Transverse colon (tissue), 4 donors: ENCODE results near the gene ZNF444. TPM values are rescaled to one million over a fixed set of nuclear protein-coding genes. Genes with fewer than 3 reads are reported as not detected.

Source experiments
- DNase-seq: peaks from one replicate; pipeline ENCODE4 v3.0.0-alpha.2; 2019
- H3K27ac ChIP-seq, 4 donors: fragments of 200-600 bp; sonication (generic); 2 replicates each; pipeline ENCODE4 v1.5.1; 2016 to 2018; ENCODE audit warnings: inconsistent platforms in 4 of 4
- H3K27me3 ChIP-seq: fragments of 200-600 bp; sonication (generic); 2 replicates; pipeline ENCODE4 v1.5.1; 2017; ENCODE audit warnings: inconsistent platforms
- H3K36me3 ChIP-seq, 4 donors: fragments of 200-600 bp; sonication (generic); 2 replicates each; pipeline ENCODE4 v1.5.1; 2017 to 2019; ENCODE audit warnings: inconsistent platforms in 4 of 4
- H3K4me1 ChIP-seq, 4 donors: fragments of 200-600 bp; sonication (generic); 2 replicates each; pipeline ENCODE4 v1.5.1; 2017 to 2020; ENCODE audit warnings: inconsistent platforms in 4 of 4
- H3K4me3 ChIP-seq, 4 donors: fragments of 200-600 bp; sonication (generic); 1 replicate in 1 of 4; 2 replicates in 3 of 4; pipeline versions ENCODE4 v1.5.1 to v1.6.1; 2017 to 2019; ENCODE audit warnings: inconsistent platforms in 4 of 4
- H3K9me3 ChIP-seq, 2 donors: fragments of 200-600 bp; sonication (generic); 2 replicates each; pipeline ENCODE4 v1.5.1; 2017 to 2019; ENCODE audit warnings: inconsistent platforms in 2 of 2
- CTCF ChIP-seq, 5 experiments: fragments of 200-600 bp in 3 of 5; fragments of 450-650 bp in 2 of 5; sonication (generic) in 3 of 5; IDR thresholded peaks; 1 replicate in 2 of 5; 2 replicates in 3 of 5; pipeline ENCODE4 v1.5.1; 2016 to 2017; ENCODE audit warnings: antibody characterized with exemption in 5 of 5, inconsistent platforms in 3 of 5, mild to moderate bottlenecking in 2 of 5, moderate library complexity in 1 of 5
- EP300 ChIP-seq: sonication (generic); formaldehyde crosslinking; IDR thresholded peaks from one replicate; pipeline ENCODE4 v1.6.1; 2017; ENCODE audit warnings: antibody characterized with exemption, low read depth
- POLR2A ChIP-seq: fragments of 450-650 bp; IDR thresholded peaks from one replicate; pipeline ENCODE4 v1.6.1; 2016; ENCODE audit warnings: antibody characterized with exemption, mild to moderate bottlenecking, moderate library complexity
- POLR2AphosphoS5 ChIP-seq, 3 donors: sonication (generic); formaldehyde crosslinking; IDR thresholded peaks; one replicate each; pipeline ENCODE4 v1.6.1; 2016; ENCODE audit warnings: antibody characterized with exemption in 3 of 3
- WGBS, 2 donors: methylation state at CpG; one replicate each; pipeline ENCODE4 v1.1.5; 2018; ENCODE audit warnings: low coverage in 1 of 2; 5-methylcytosine and 5-hydroxymethylcytosine counted together
- in situ Hi-C, 4 donors: fragments of 200-750 bp; cut with MboI; loops; one replicate each; pipeline versions ENCODE4 v1.15.0 to v1.15.1; 2017; ENCODE audit warnings: low sequenced_read_pairs in 3 of 4, low pct_ligation_motif_present in 1 of 4, low pct_unique_long_range_greater_than_20kb in 1 of 4
- intact Hi-C: fragments of 100-400 bp; cut with DNase I; formaldehyde crosslinking; loops from one replicate; pipeline ENCODE4 v1.15.1; 2023; ENCODE audit warnings: low total_unique reads
- total RNA-seq, 4 donors: library from RNA; depleted of rRNA; stranded (reverse); fragments of >200 nt; gene quantifications; one replicate each; pipeline ENCODE4 v1.1.0, GENCODE V29; 2016

The ZNF444 gene
- total RNA-seq, 4 donors from 2014 or later: 20.7 to 148 (median 39.2) TPM

- no peak overlapping the region for H3K4me3 ChIP-seq
- H3K27me3 ChIP-seq: no peaks in the 10 kb centered on the region
- WGBS, 2 donors: 69% methylated on average over 20 of the region's 20 CpGs; no CpG with 5 or more reads in 1 of the 2 donors
- H3K36me3 ChIP-seq: no peaks in the 10 kb centered on the region
- peak overlapping the region in 3 of 4 donors; percentile 81 to 84 (median 82) for H3K27ac ChIP-seq
- DNase-seq: no peak
- H3K4me1 ChIP-seq: peaks cover 61 to 86% (median 66%) of the 10 kb centered on the region in 4 donors
- H3K9me3 ChIP-seq: no peaks in the 10 kb centered on the region
- intact Hi-C loops (no loop called here), in situ Hi-C loops (no loop called here)
- no peak for TF ChIP-seq POLR2A
- TF ChIP-seq EP300: no peak
- no peak for TF ChIP-seq CTCF (IDR thresholded peaks at IDR 0.05)
- no peak for TF ChIP-seq POLR2AphosphoS5 (IDR thresholded peaks at IDR 0.05)
Observed at GRCh38 chr19:56113074-56113632, 27.9 kb upstream of the ZNF444 start.

- intact Hi-C loops (no loop called here), in situ Hi-C loops (no loop called here)
- WGBS, 2 donors: 78 to 90% methylated on average over 2 to 19 of the region's 19 CpGs
- Histone ChIP-seq H3K9me3 (no peaks in the 10 kb centered on the region), H3K4me3 (no peak overlapping the region), H3K4me1 (peaks cover 62 to 86% (median 67%) of the 10 kb centered on the region in 4 donors), H3K27me3 (no peaks in the 10 kb centered on the region), H3K36me3 (no peaks in the 10 kb centered on the region), H3K27ac (no peak overlapping the region)
- no peak for TF ChIP-seq CTCF (IDR thresholded peaks at IDR 0.05)
- no peak for TF ChIP-seq EP300
- TF ChIP-seq POLR2AphosphoS5 (IDR thresholded peaks at IDR 0.05): no peak
- TF ChIP-seq POLR2A: no peak
- no peak for DNase-seq
Observed at GRCh38 chr19:56114051-56114777, 26.9 kb upstream of the ZNF444 start.

- Histone ChIP-seq H3K36me3 (no peaks in the 10 kb centered on the region), H3K9me3 (no peaks in the 10 kb centered on the region), H3K4me1 (peaks cover 64 to 86% (median 69%) of the 10 kb centered on the region in 4 donors), H3K27me3 (no peaks in the 10 kb centered on the region), H3K4me3 (no peak overlapping the region), H3K27ac (no peak overlapping the region)
- 60 to 85% methylated on average over 1 to 10 of the region's 10 CpGs for WGBS, 2 donors
- DNase-seq: no peak
- intact Hi-C loops (no loop called here), in situ Hi-C loops (no loop called here)
- TF ChIP-seq CTCF (IDR thresholded peaks at IDR 0.05) (no peak), EP300 (no peak), POLR2AphosphoS5 (IDR thresholded peaks at IDR 0.05) (no peak), POLR2A (no peak)
Observed at GRCh38 chr19:56114778-56115110, 26.3 kb upstream of the ZNF444 start.

GRCh38 chr19:56115490-56115889, 25.6 kb upstream of the ZNF444 start:
- Histone ChIP-seq H3K4me1 (peaks cover 57 to 83% (median 69%) of the 10 kb centered on the region in 4 donors), H3K27me3 (no peaks in the 10 kb centered on the region), H3K27ac (no peak overlapping the region), H3K9me3 (no peaks in the 10 kb centered on the region), H3K36me3 (no peaks in the 10 kb centered on the region), H3K4me3 (no peak overlapping the region)
- in situ Hi-C loops: no loop called here
- intact Hi-C loops: no loop called here
- whole genome bisulfite sequencing, 2 donors: 96% methylated on average over 21 of the region's 21 CpGs; no CpG with 5 or more reads in 1 of the 2 donors
- TF ChIP-seq CTCF (IDR thresholded peaks at IDR 0.05) (no peak), EP300 (no peak), POLR2AphosphoS5 (IDR thresholded peaks at IDR 0.05) (no peak), POLR2A (no peak)
- no peak for DNase-seq
